ENCODE data around the gene COL19A1.
"Not testable (repeated sequence)": the region's sequence is repeated elsewhere in the genome, so short reads cannot be mapped to it uniquely, and the experiment has no call there.

The COL19A1 gene

GRCh38 chr6:69976591-69977090 lies 110.3 kb downstream of the COL19A1 start:
- DNase-seq, result no peak

- DNase-seq, result no peak
Observed at GRCh38 chr6:69980624-69981023, 114.3 kb downstream of the COL19A1 start.

- no peak for DNase-seq
Observed at GRCh38 chr6:69984506-69984905, 118.2 kb downstream of the COL19A1 start.

- DNase-seq, result no peak
Observed at GRCh38 chr6:69985180-69985579, 118.8 kb downstream of the COL19A1 start.

GRCh38 chr6:69987550-69987949 lies 121.2 kb downstream of the COL19A1 start:
- DNase-seq, result no peak

GRCh38 chr6:69988458-69989126 lies 122.2 kb downstream of the COL19A1 start:
- no peak for DNase-seq

GRCh38 chr6:69994251-69994650 lies 127.9 kb downstream of the COL19A1 start:
- no peak for DNase-seq

- no peak for DNase-seq
Observed at GRCh38 chr6:70008189-70008588, 141.8 kb downstream of the COL19A1 start.

- DNase-seq, result not testable (repeated sequence)
Observed at GRCh38 chr6:70010339-70010738, 144.0 kb downstream of the COL19A1 start.

- DNase-seq, result not testable (repeated sequence)
Observed at GRCh38 chr6:70023201-70023600, 156.8 kb downstream of the COL19A1 start.

- no peak for DNase-seq
Observed at GRCh38 chr6:70028246-70028645, 161.9 kb downstream of the COL19A1 start.

GRCh38 chr6:70028926-70029325 lies 162.6 kb downstream of the COL19A1 start:
- no peak for DNase-seq

- DNase-seq, result no peak
Observed at GRCh38 chr6:70033781-70034180, 167.4 kb downstream of the COL19A1 start.

GRCh38 chr6:70037445-70037844 lies 171.1 kb downstream of the COL19A1 start:
- DNase-seq, result no peak

- no peak for DNase-seq
Observed at GRCh38 chr6:70040766-70041165, 174.4 kb downstream of the COL19A1 start.

GRCh38 chr6:70041411-70041810 lies 175.1 kb downstream of the COL19A1 start:
- no peak for DNase-seq

- no peak for DNase-seq
Observed at GRCh38 chr6:70045413-70045812, 179.1 kb downstream of the COL19A1 start.

GRCh38 chr6:70051197-70052124 lies 185.1 kb downstream of the COL19A1 start:
- DNase-seq, result no peak

- DNase-seq, result no peak
Observed at GRCh38 chr6:70059039-70059719, 192.8 kb downstream of the COL19A1 start.

GRCh38 chr6:70060680-70061079 lies 194.3 kb downstream of the COL19A1 start:
- no peak for DNase-seq

GRCh38 chr6:70061546-70061945 lies 195.2 kb downstream of the COL19A1 start:
- DNase-seq, result no peak

- no peak for DNase-seq
Observed at GRCh38 chr6:70062010-70062409, 195.7 kb downstream of the COL19A1 start.

- DNase-seq, result no peak
Observed at GRCh38 chr6:70072540-70073179, 206.3 kb downstream of the COL19A1 start.
